ENCODE results near the gene IPO13. TPM values are rescaled to one million over a fixed set of nuclear protein-coding genes. Genes with fewer than 3 reads are reported as not detected.

IPO13 gene
- total RNA-seq, 1 donor from 2014 or later, result 57.4 TPM

DNA sequence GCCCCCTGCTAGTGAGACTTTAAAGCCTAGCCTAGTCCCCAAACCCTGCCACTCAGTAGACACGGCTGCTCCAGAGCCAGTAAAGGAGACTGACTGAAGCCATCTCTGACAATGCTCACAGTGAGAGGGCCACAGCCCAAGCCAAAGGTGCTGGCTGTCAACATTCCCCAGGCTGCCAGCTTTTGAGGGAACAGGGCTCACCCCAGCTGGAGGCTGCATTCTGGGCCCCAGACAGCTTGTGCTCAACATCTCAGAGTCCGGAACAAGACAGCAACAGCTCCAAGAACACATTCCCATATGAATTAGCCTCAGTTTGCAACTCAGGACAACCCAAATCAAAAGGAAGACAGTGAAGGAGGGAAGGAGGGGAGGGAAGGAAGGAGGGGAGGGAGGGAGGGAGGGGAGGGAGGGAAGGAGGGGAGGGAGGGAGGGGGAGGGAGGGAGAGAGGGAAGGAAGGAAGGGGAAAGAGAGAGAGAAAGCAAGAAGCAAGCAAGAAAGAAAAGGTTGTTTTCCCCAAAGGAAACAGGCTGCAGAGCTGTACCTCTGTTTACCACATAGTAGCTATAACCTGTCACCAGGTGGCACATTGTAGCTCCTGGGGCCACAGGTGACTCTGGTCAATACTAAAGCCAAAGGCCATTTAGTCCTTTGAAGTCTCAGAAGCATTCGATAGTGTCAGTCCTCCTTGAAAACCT, 7.7 kb upstream of the IPO13 start:
- Histone ChIP-seq H3K36me3 (no peaks in the 10 kb centered on the region), H3K9me3 (replicated peaks) (no peaks in the 10 kb centered on the region), H3K27me3 (ENCODE audit: low read depth) (peaks cover 25% of the 10 kb centered on the region), H3K4me3 (no peak overlapping the region), H3K4me1 (peaks cover 36% of the 10 kb centered on the region), H3K27ac (replicated peaks) (no peak overlapping the region)
- peak; percentile 44 for DNase-seq
- intact Hi-C loops (cut with micrococcal nuclease), result loop anchor here (5.0 kb wide), 1 partner anchor 172 kb away; no protein-coding TSS in a partner anchor
- TF ChIP-seq, protein P1, sequence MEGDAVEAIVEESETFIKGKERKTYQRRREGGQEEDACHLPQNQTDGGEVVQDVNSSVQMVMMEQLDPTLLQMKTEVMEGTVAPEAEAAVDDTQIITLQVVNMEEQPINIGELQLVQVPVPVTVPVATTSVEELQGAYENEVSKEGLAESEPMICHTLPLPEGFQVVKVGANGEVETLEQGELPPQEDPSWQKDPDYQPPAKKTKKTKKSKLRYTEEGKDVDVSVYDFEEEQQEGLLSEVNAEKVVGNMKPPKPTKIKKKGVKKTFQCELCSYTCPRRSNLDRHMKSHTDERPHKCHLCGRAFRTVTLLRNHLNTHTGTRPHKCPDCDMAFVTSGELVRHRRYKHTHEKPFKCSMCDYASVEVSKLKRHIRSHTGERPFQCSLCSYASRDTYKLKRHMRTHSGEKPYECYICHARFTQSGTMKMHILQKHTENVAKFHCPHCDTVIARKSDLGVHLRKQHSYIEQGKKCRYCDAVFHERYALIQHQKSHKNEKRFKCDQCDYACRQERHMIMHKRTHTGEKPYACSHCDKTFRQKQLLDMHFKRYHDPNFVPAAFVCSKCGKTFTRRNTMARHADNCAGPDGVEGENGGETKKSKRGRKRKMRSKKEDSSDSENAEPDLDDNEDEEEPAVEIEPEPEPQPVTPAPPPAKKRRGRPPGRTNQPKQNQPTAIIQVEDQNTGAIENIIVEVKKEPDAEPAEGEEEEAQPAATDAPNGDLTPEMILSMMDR (IDR thresholded peaks at IDR 0.05; ENCODE audit: borderline replicate concordance), result no peak

DNA sequence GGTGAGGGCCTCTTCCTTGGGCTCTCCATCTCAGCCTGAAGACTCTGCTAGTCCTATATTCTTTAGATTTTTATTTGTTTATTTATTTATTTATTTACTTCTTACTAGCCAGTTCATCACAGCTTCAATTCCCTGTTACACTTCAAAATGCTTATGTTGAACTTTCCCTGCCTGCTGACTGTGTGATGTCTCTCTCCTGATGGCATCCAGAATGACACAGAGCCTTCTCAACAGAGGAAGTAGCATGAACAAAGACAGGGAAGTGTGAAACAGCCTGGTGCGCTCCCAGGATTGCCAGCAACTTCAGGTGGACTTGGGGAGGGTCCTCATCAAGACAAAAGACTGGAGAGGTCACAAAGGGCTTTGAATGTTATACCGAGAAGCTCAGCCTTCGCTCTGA, 4.3 kb upstream of the IPO13 start:
- Histone ChIP-seq H3K27ac (replicated peaks) (no peak overlapping the region), H3K9me3 (replicated peaks) (no peaks in the 10 kb centered on the region), H3K4me3 (no peak overlapping the region), H3K27me3 (ENCODE audit: low read depth) (no peaks in the 10 kb centered on the region), H3K36me3 (no peaks in the 10 kb centered on the region), H3K4me1 (peaks cover 32% of the 10 kb centered on the region)
- TF ChIP-seq, protein P1 (IDR thresholded peaks at IDR 0.05; ENCODE audit: borderline replicate concordance), result no peak
- DNase-seq, result no peak
- intact Hi-C loops (cut with micrococcal nuclease), result no loop called here

DNA sequence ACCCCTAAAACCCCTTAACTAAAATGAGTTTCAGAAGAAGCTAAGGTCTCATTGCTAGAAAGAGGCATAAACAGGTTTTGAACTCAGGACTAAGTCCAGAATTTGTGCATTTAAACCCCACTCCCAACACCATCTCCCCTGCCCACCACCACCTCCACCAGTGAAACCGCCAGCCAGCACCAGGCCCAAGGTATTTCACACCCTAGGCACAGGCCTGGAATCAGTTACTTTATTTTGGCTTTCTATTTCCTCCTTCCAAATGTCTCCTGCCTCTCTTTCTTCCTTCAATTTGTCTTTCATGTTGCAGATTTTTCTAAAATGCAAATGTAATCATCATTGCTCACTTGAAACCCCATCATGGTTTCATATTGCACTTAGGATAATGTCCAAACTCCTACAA, 1.9 kb upstream of the IPO13 start:
- no peak for DNase-seq
- TF ChIP-seq, protein P1 (IDR thresholded peaks at IDR 0.05; ENCODE audit: borderline replicate concordance), result no peak
- Histone ChIP-seq H3K36me3 (peaks cover 2% of the 10 kb centered on the region), H3K9me3 (replicated peaks) (no peaks in the 10 kb centered on the region), H3K27ac (replicated peaks) (no peak overlapping the region), H3K27me3 (ENCODE audit: low read depth) (no peaks in the 10 kb centered on the region), H3K4me3 (no peak overlapping the region), H3K4me1 (peaks cover 45% of the 10 kb centered on the region)
- intact Hi-C loops (cut with micrococcal nuclease), result no loop called here

DNA sequence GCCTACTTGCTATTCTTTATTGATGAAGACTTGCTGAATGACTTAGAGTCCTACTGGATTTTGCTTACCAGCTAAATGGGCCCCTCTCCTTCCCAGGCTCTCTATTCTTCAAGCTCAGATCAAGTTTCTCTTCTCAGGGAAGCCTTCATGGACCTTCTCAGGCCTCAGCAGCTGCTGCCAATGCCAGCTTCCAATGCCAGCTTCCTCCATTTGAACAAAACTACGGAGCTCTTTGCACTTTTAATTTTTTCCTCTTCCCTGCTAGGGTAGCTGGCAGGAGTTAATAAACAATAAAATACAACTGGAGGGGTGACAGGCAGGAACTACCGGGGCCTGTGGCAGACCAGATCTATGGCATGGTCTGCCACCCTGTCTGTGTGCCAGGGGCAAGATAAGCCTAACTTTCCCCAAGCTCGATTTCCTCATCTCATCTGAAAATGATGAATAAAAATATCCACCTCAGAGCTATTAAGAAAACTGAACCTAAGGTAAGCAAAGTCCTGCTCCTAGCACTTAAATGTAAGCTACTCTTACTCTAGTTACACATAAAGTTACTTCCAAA, 995 bp upstream of the IPO13 start:
- peaks cover 9% of the 10 kb centered on the region for H3K36me3 ChIP-seq
- peaks cover 54% of the 10 kb centered on the region for H3K4me1 ChIP-seq
- H3K4me3 ChIP-seq, result peak overlapping the region; percentile 85
- H3K9me3 ChIP-seq (replicated peaks), result no peaks in the 10 kb centered on the region
- TF ChIP-seq, protein P1 (IDR thresholded peaks at IDR 0.05; ENCODE audit: borderline replicate concordance), result no peak
- no peaks in the 10 kb centered on the region for H3K27me3 ChIP-seq (ENCODE audit: low read depth)
- H3K27ac ChIP-seq (replicated peaks), result peak overlapping the region; percentile 97
- DNase-seq, result no peak
- intact Hi-C loops (cut with micrococcal nuclease), result no loop called here

DNA sequence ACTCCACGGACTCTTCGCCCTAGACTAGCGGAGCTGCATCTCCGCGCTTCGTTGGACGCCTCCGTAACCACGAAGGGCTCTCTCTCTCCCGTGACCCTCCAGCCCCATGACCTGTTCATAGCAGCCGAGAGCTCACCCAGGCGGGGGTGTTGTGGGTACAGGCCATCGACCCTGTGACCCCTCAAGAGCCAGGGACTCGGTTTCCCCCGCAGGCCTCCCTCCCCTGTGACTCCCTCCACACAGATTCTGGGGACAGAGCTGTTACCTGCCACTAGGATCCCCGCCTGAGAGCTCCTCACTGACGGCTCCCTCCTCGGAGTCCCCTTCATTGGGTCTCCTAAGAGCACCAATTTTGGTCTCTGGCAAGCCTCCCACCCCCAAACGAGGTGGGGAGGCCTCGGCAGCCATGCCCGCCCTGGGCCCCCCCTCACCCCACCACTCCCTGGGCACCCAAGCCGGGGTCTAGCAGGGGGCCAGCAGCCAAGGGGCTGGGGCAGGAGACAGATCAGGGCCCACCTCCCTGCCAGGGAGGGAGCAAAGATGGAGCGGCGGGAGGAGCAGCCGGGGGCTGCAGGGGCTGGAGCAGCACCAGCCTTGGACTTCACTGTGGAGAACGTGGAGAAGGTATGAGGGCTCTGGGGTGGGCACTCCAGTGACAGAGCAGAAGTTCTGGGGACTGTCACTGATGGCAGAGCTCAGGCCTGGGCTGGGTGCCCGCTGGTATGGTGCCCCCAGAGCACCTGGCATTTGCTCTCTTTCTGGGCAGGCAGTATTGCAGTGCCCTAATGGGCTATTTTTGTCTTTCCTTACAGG, 517 bp downstream of the IPO13 start:
- TF ChIP-seq, protein P1 (IDR thresholded peaks at IDR 0.05; ENCODE audit: borderline replicate concordance), result no peak
- H3K4me1 ChIP-seq, result peaks cover 69% of the 10 kb centered on the region
- H3K36me3 ChIP-seq, result peaks cover 9% of the 10 kb centered on the region
- intact Hi-C loops (cut with micrococcal nuclease), result no loop called here
- H3K27me3 ChIP-seq (ENCODE audit: low read depth), result no peaks in the 10 kb centered on the region
- DNase-seq, result peak; percentile 58
- H3K4me3 ChIP-seq, result peak overlapping the region; percentile 85
- no peaks in the 10 kb centered on the region for H3K9me3 ChIP-seq (replicated peaks)
- peak overlapping the region; percentile 97 for H3K27ac ChIP-seq (replicated peaks)
